GM23338 (cell line): ENCODE data around the gene ANO7. TPM values are rescaled to one million over a fixed set of nuclear protein-coding genes. Genes with fewer than 3 reads are reported as not detected.

Experiments
- ATAC-seq: fragments of 200-7000 bp; cut with Tn5 transposase; 3 replicates; pipeline ENCODE4 v1.9.1; 2020
- DNase-seq: peaks from one replicate; pipeline ENCODE4 v3.0.0-alpha.2; 2015; ENCODE audit warnings: low spot score
- H2AFZ ChIP-seq: fragments of 200-600 bp; sonication (generic); 2 replicates; pipeline ENCODE4 v1.8.0; 2016; ENCODE audit warnings: antibody characterized with exemption, mild to moderate bottlenecking, moderate library complexity
- H3F3A ChIP-seq: fragments of 200-600 bp; sonication (generic); replicated peaks from 2 replicates; pipeline ENCODE4 v1.8.0; 2017; ENCODE audit warnings: antibody characterized with exemption, mixed run types, low read depth
- H3K27ac ChIP-seq: fragments of 200-600 bp; sonication (generic); 2 replicates; pipeline ENCODE4 v1.6.1; 2016; ENCODE audit warnings: low read depth
- H3K27me3 ChIP-seq: fragments of 200-600 bp; sonication (generic); 2 replicates; pipeline ENCODE4 v1.8.0; 2016; ENCODE audit warnings: mild to moderate bottlenecking, mixed run types, moderate library complexity; ENCODE audit not compliant: insufficient read depth
- H3K36me3 ChIP-seq: fragments of 200-600 bp; sonication (generic); 2 replicates; pipeline ENCODE4 v1.8.0; 2016; ENCODE audit warnings: mild to moderate bottlenecking; ENCODE audit not compliant: insufficient read depth
- H3K4me1 ChIP-seq: fragments of 200-600 bp; sonication (generic); 2 replicates; pipeline ENCODE4 v1.8.0; 2016; ENCODE audit warnings: mild to moderate bottlenecking, moderate library complexity; ENCODE audit not compliant: insufficient read depth
- H3K4me2 ChIP-seq: fragments of 200-600 bp; sonication (generic); 2 replicates; pipeline ENCODE4 v1.7.1; 2017; ENCODE audit warnings: mixed run types
- H3K4me3 ChIP-seq: fragments of 200-600 bp; sonication (generic); 2 replicates; pipeline ENCODE4 v1.6.1; 2016; ENCODE audit warnings: mixed run types
- H3K79me2 ChIP-seq: fragments of 200-600 bp; sonication (generic); replicated peaks from 2 replicates; pipeline ENCODE4 v1.8.0; 2017; ENCODE audit warnings: mild to moderate bottlenecking; ENCODE audit not compliant: insufficient read depth
- H3K9me2 ChIP-seq: fragments of 200-600 bp; sonication (generic); 2 replicates; pipeline ENCODE4 v1.8.0; 2017; ENCODE audit not compliant: insufficient read depth
- H4K20me1 ChIP-seq: fragments of 200-600 bp; sonication (generic); replicated peaks from 2 replicates; pipeline ENCODE4 v1.8.0; 2017; ENCODE audit warnings: mild to moderate bottlenecking; ENCODE audit not compliant: insufficient read depth
- H3K27ac Mint-ChIP-seq: 2 replicates; pipeline ENCODE4 v1.8.0; 2020; ENCODE audit warnings: inconsistent platforms, mild to moderate bottlenecking, moderate library complexity, mixed read lengths
- H3K27me3 Mint-ChIP-seq: 3 replicates; pipeline ENCODE4 v1.8.0; 2022; ENCODE audit warnings: low read depth, mild to moderate bottlenecking, moderate library complexity, mixed read lengths, inconsistent platforms; ENCODE audit not compliant: insufficient read depth, poor library complexity
- H3K36me3 Mint-ChIP-seq: 3 replicates; pipeline ENCODE4 v1.8.0; 2021; ENCODE audit warnings: low read depth, mild to moderate bottlenecking, inconsistent platforms, moderate library complexity, mixed read lengths
- H3K4me1 Mint-ChIP-seq: 3 replicates; pipeline ENCODE4 v1.8.0; 2020; ENCODE audit warnings: mild to moderate bottlenecking, inconsistent platforms, mixed read lengths
- H3K4me3 Mint-ChIP-seq: 3 replicates; pipeline ENCODE4 v1.8.0; 2021; ENCODE audit warnings: moderate library complexity, mild to moderate bottlenecking, inconsistent platforms, mixed read lengths
- H3K9me3 Mint-ChIP-seq: 3 replicates; pipeline ENCODE4 v1.8.0; 2020; ENCODE audit warnings: moderate library complexity, mild to moderate bottlenecking, inconsistent platforms, mixed read lengths
- CREB1 ChIP-seq: fragments of 250-450 bp; sonication (Bioruptor Pico); IDR thresholded peaks from 2 replicates; pipeline ENCODE4 v1.5.0; 2020; ENCODE audit warnings: low read depth, mild to moderate bottlenecking, moderate library complexity
- EZH2 ChIP-seq: fragments of 200-600 bp; sonication (generic); IDR thresholded peaks from one replicate; pipeline ENCODE4 v1.8.0; 2017; ENCODE audit warnings: antibody characterized with exemption, mild to moderate bottlenecking, low read depth; ENCODE audit not compliant: unreplicated experiment
- NANOG ChIP-seq: IDR thresholded peaks from 2 replicates; pipeline ENCODE4 v1.6.1; 2016; ENCODE audit warnings: antibody characterized with exemption, borderline replicate concordance
- POLR2AphosphoS5 ChIP-seq: IDR thresholded peaks from 2 replicates; pipeline ENCODE4 v1.6.1; 2016; ENCODE audit warnings: antibody characterized with exemption, low read depth
- ZNF331 ChIP-seq: fragments of 250-450 bp; sonication (Bioruptor Pico); IDR thresholded peaks from 2 replicates; pipeline ENCODE4 v1.5.0; 2020; ENCODE audit warnings: low read depth, mild to moderate bottlenecking, moderate library complexity
- ZNF462 ChIP-seq: fragments of 250-450 bp; sonication (Bioruptor Pico); IDR thresholded peaks from 2 replicates; pipeline ENCODE4 v1.5.0; 2020; ENCODE audit warnings: mild to moderate bottlenecking, moderate library complexity
- polyA plus RNA-seq: library from polyadenylated mRNA; unstranded; fragments of >200 nt; fragmentation: Nextera tagmentation; extraction: Ambion mirVana; gene quantifications from 2 replicates; pipeline ENCODE4 v1.2.1, GENCODE V29; 2016
- total RNA-seq: library from RNA; depleted of rRNA; stranded (reverse); fragments of >200 nt; shearing (Covaris generic); gene quantifications from 2 replicates; pipeline ENCODE4 v1.2.3, GENCODE V29; 2014

ANO7 gene
- total and polyA plus RNA-seq, 2 experiments from 2014 or later, result 3.6 to 5.1 TPM

- no peak overlapping the region for H3K4me3 ChIP-seq
- Mint-ChIP-seq H3K9me3 (no peaks in the 10 kb centered on the region; the same call in 2 of the 3 replicates), H3K27me3 (peaks cover 31% of the 10 kb centered on the region), H3K4me3 (no peak overlapping the region; the same call in 2 of the 3 replicates), H3K36me3 (peaks cover 66% of the 10 kb centered on the region), H3K4me1 (peaks cover 8% of the 10 kb centered on the region), H3K27ac (peak overlapping the region; percentile 72; the same call in 1 of the 2 replicates)
- no peaks in the 10 kb centered on the region for H3K9me2 ChIP-seq
- DNase-seq (no peak), ATAC-seq (no peak)
- H3K4me1 ChIP-seq, result peaks cover 3% of the 10 kb centered on the region; the same call in 1 of the 2 replicates
- peaks cover 3% of the 10 kb centered on the region; the same call in 1 of the 2 replicates for H3F3A ChIP-seq
- no peak overlapping the region for H3K4me2 ChIP-seq
- H2AFZ ChIP-seq, result no peak overlapping the region
- H3K79me2 ChIP-seq, result 0 out of 2 replicates have a peak, but pooled peaks cover 3% of the 10 kb centered on the region
- peaks cover 18% of the 10 kb centered on the region for H3K36me3 ChIP-seq
- no peak for TF ChIP-seq POLR2AphosphoS5
- H4K20me1 ChIP-seq, result peaks cover 19% of the 10 kb centered on the region
- no peak overlapping the region for H3K27ac ChIP-seq
- no peaks in the 10 kb centered on the region for H3K27me3 ChIP-seq
These were observed 40.5 kb downstream of the ANO7 start for GRCh38 chr2:241228860-241229516.

GRCh38 chr2:241229563-241230401 lies 41.3 kb downstream of the ANO7 start:
- peaks cover 3% of the 10 kb centered on the region; the same call in 2 of the 3 replicates for H3K4me1 Mint-ChIP-seq

GRCh38 chr2:241230435-241230834 lies 42.0 kb downstream of the ANO7 start:
- Histone ChIP-seq H3K36me3 (peaks cover 23% of the 10 kb centered on the region), H3K27ac (no peak overlapping the region), H4K20me1 (peaks cover 25% of the 10 kb centered on the region), H3F3A (peaks cover 3% of the 10 kb centered on the region; the same call in 1 of the 2 replicates), H3K79me2 (0 out of 2 replicates have a peak, but pooled peaks cover 3% of the 10 kb centered on the region), H3K4me1 (peaks cover 3% of the 10 kb centered on the region; the same call in 1 of the 2 replicates), H3K4me3 (no peak overlapping the region), H3K9me2 (no peaks in the 10 kb centered on the region), H2AFZ (no peak overlapping the region), H3K27me3 (no peaks in the 10 kb centered on the region), H3K4me2 (no peak overlapping the region)
- ATAC-seq (no peak), DNase-seq (no peak)
- no peak overlapping the region for H3K27ac Mint-ChIP-seq
- H3K27me3 Mint-ChIP-seq, result peaks cover 33% of the 10 kb centered on the region
- H3K4me1 Mint-ChIP-seq, result peaks cover 3% of the 10 kb centered on the region; the same call in 2 of the 3 replicates
- no peaks in the 10 kb centered on the region; the same call in 2 of the 3 replicates for H3K9me3 Mint-ChIP-seq
- TF ChIP-seq ZNF462 (CRISPR knock-in tag) (no peak), ZNF331 (CRISPR knock-in tag) (no peak), EZH2 (no peak), NANOG (no peak)
- peaks cover 71% of the 10 kb centered on the region for H3K36me3 Mint-ChIP-seq
- no peak overlapping the region for H3K4me3 Mint-ChIP-seq

More at GRCh38 chr2:241229563-241230401, 41.3 kb downstream of the ANO7 start:
- H3K27me3 ChIP-seq, result no peaks in the 10 kb centered on the region
- TF ChIP-seq ZNF331 (CRISPR knock-in tag) (no peak), CREB1 (CRISPR knock-in tag) (no peak), EZH2 (no peak)
- peaks cover 22% of the 10 kb centered on the region for H4K20me1 ChIP-seq
- H3K27ac ChIP-seq, result no peak overlapping the region
- H3K9me3 Mint-ChIP-seq, result no peaks in the 10 kb centered on the region; the same call in 2 of the 3 replicates
- H3K36me3 Mint-ChIP-seq, result peaks cover 69% of the 10 kb centered on the region
- no peak overlapping the region for H3K27ac Mint-ChIP-seq
- no peak overlapping the region for H3K4me2 ChIP-seq
- peaks cover 3% of the 10 kb centered on the region; the same call in 1 of the 2 replicates for H3K4me1 ChIP-seq
- no peaks in the 10 kb centered on the region for H3K9me2 ChIP-seq
- no peak overlapping the region for H3K4me3 Mint-ChIP-seq
- H3K79me2 ChIP-seq, result 0 out of 2 replicates have a peak, but pooled peaks cover 3% of the 10 kb centered on the region
- H3K27me3 Mint-ChIP-seq, result peaks cover 28% of the 10 kb centered on the region
- H3K4me3 ChIP-seq, result no peak overlapping the region
- H3F3A ChIP-seq, result peaks cover 3% of the 10 kb centered on the region; the same call in 1 of the 2 replicates
- no peak for DNase-seq
- no peak for ATAC-seq
- H3K36me3 ChIP-seq, result peaks cover 22% of the 10 kb centered on the region
- H2AFZ ChIP-seq, result no peak overlapping the region
